ENCODE data around the gene UBE2J2.

Gene UBE2J2

DNA sequence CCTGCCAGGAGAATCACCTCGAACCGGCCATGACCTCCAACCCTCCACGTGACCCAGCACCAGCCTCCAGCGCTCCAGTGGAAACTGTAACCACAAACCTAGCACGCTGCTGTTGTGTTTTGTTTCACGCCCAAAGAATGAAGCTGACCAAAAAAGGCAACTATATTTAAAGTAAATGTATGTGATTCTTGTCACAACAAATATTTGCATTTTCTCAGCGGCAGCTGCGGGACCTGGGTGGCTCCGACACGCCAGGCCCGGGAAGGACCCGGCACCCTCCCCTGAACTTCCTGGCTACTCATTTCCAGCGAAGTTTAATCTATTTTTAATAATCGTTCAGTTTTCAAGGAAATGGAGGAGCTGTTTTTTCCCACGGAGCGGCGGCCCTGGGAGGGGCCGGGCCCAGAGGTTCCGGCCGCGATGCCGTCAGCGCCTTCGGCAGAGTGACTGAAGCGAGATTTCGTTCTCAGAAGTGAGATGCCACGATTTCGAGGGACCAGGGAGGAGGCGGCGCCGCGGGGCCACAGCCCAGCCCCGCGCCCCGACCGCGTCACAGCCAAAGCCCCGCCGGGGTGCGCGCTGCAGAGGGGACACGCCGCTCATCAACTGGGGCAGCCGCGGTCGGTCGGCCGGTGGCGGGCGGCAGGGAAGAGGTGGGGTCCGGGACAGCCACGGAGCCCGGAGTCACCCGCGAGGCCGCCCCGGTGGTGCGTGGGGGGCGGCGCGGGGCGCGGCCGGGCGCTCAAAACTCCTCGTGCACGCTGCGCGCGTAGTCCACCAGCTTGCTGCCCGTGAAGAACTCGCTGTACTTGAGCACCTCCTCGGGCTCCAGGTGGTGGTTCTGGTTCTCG, 56.7 kb downstream of the UBE2J2 start:
- Histone ChIP-seq H3K79me2 (ENCODE audit: low read length) (no peaks in the 10 kb centered on the region), H4K20me1 (ENCODE audit: insufficient read depth, low read length) (no peaks in the 10 kb centered on the region), H3K27ac (ENCODE audit: low read length) (no peak overlapping the region), H3K4me2 (ENCODE audit: low read length) (no peak overlapping the region), H3K9me3 (ENCODE audit: insufficient read depth, low read length) (no peaks in the 10 kb centered on the region), H3K4me3 (ENCODE audit: low read length) (no peak overlapping the region), H3K27me3 (ENCODE audit: low read depth, low read length) (no peaks in the 10 kb centered on the region), H3K9ac (ENCODE audit: low read length) (no peak overlapping the region), H3K4me1 (ENCODE audit: low read length) (peaks cover 24% of the 10 kb centered on the region), H2AFZ (ENCODE audit: low read depth, low read length) (no peak overlapping the region), H3K36me3 (replicated peaks; ENCODE audit: low read depth, low read length) (peaks cover 14% of the 10 kb centered on the region)
- TF ChIP-seq CTCF (IDR thresholded peaks at IDR 0.05; ENCODE audit: low read depth, low read length) = no peak
- TF ChIP-seq EZH2phosphoT487 (IDR thresholded peaks at IDR 0.05; ENCODE audit: low read depth) = no peak

GRCh38 chr1:1215881-1216605, 57.6 kb downstream of the UBE2J2 start:
- H3K9ac ChIP-seq (ENCODE audit: low read length) = no peak overlapping the region
- no peaks in the 10 kb centered on the region for H3K9me3 ChIP-seq (ENCODE audit: insufficient read depth, low read length)
- no peak for TF ChIP-seq CTCF (IDR thresholded peaks at IDR 0.05; ENCODE audit: low read depth, low read length)
- no peak for TF ChIP-seq EZH2phosphoT487 (IDR thresholded peaks at IDR 0.05; ENCODE audit: low read depth)
- H4K20me1 ChIP-seq (ENCODE audit: insufficient read depth, low read length) = no peaks in the 10 kb centered on the region
- H2AFZ ChIP-seq (ENCODE audit: low read depth, low read length) = no peak overlapping the region
- peaks cover 14% of the 10 kb centered on the region for H3K36me3 ChIP-seq (replicated peaks; ENCODE audit: low read depth, low read length)
- no peaks in the 10 kb centered on the region for H3K79me2 ChIP-seq (ENCODE audit: low read length)
- H3K4me1 ChIP-seq (ENCODE audit: low read length) = peaks cover 24% of the 10 kb centered on the region
- H3K27ac ChIP-seq (ENCODE audit: low read length) = no peak overlapping the region
- no peak overlapping the region for H3K4me2 ChIP-seq (ENCODE audit: low read length)
- no peaks in the 10 kb centered on the region for H3K27me3 ChIP-seq (ENCODE audit: low read depth, low read length)
- H3K4me3 ChIP-seq (ENCODE audit: low read length) = no peak overlapping the region

- peaks cover 14% of the 10 kb centered on the region for H3K36me3 ChIP-seq (replicated peaks; ENCODE audit: low read depth, low read length)
- no peaks in the 10 kb centered on the region for H3K27me3 ChIP-seq (ENCODE audit: low read depth, low read length)
- H2AFZ ChIP-seq (ENCODE audit: low read depth, low read length) = no peak overlapping the region
- TF ChIP-seq CTCF (IDR thresholded peaks at IDR 0.05; ENCODE audit: low read depth, low read length) (no peak), EZH2phosphoT487 (IDR thresholded peaks at IDR 0.05; ENCODE audit: low read depth) (no peak)
- no peak overlapping the region for H3K9ac ChIP-seq (ENCODE audit: low read length)
- no peaks in the 10 kb centered on the region for H3K9me3 ChIP-seq (ENCODE audit: insufficient read depth, low read length)
- H3K4me2 ChIP-seq (ENCODE audit: low read length) = peak overlapping the region; percentile 61
- H3K79me2 ChIP-seq (ENCODE audit: low read length) = no peaks in the 10 kb centered on the region
- peak overlapping the region; percentile 5; the same call in 1 of the 2 replicates for H3K27ac ChIP-seq (ENCODE audit: low read length)
- peaks cover 24% of the 10 kb centered on the region for H3K4me1 ChIP-seq (ENCODE audit: low read length)
- no peaks in the 10 kb centered on the region for H4K20me1 ChIP-seq (ENCODE audit: insufficient read depth, low read length)
- no peak overlapping the region for H3K4me3 ChIP-seq (ENCODE audit: low read length)
Observed at GRCh38 chr1:1215080-1215676, 58.5 kb downstream of the UBE2J2 start.

All from OCI-LY3 (cell line).